Hepatocyte (in vitro differentiated cells): ENCODE data around the gene LY6G5C. TPM values are rescaled to one million over a fixed set of nuclear protein-coding genes. Genes with fewer than 3 reads are reported as not detected.

ENCODE experiments used
- DNase-seq: peaks from one replicate; pipeline ENCODE4 v3.0.0-alpha.2; 2016; ENCODE audit warnings: low spot score
- H2AFZ ChIP-seq: fragments of 200-600 bp; sonication (generic); 2 replicates; pipeline ENCODE4 v1.6.0; 2016; ENCODE audit warnings: antibody characterized with exemption, mild to moderate bottlenecking
- H3K27ac ChIP-seq: fragments of 200-600 bp; sonication (generic); 2 replicates; pipeline ENCODE4 v1.5.1; 2016; ENCODE audit warnings: mild to moderate bottlenecking
- H3K27me3 ChIP-seq: fragments of 200-600 bp; sonication (generic); 2 replicates; pipeline ENCODE4 v1.6.1; 2016
- H3K36me3 ChIP-seq: fragments of 200-600 bp; sonication (generic); replicated peaks from 2 replicates; pipeline ENCODE4 v1.5.1; 2016; ENCODE audit warnings: low read depth; ENCODE audit not compliant: insufficient read depth
- H3K4me1 ChIP-seq: fragments of 200-600 bp; sonication (generic); 2 replicates; pipeline ENCODE4 v1.5.1; 2016; ENCODE audit warnings: mild to moderate bottlenecking, moderate library complexity; ENCODE audit not compliant: insufficient read depth
- H3K4me2 ChIP-seq: fragments of 200-600 bp; sonication (generic); 2 replicates; pipeline ENCODE4 v1.6.0; 2016
- H3K4me3 ChIP-seq: fragments of 200-600 bp; sonication (generic); 2 replicates; pipeline ENCODE4 v1.5.1; 2016; ENCODE audit warnings: mild to moderate bottlenecking
- H3K79me2 ChIP-seq: fragments of 200-600 bp; sonication (generic); 2 replicates; pipeline ENCODE4 v1.6.0; 2017; ENCODE audit warnings: mild to moderate bottlenecking
- H3K9me2 ChIP-seq: fragments of 200-600 bp; sonication (generic); replicated peaks from 2 replicates; pipeline ENCODE4 v1.6.0; 2017; ENCODE audit warnings: mild to moderate bottlenecking; ENCODE audit not compliant: insufficient read depth
- H3K9me3 ChIP-seq: fragments of 200-600 bp; sonication (generic); 2 replicates; pipeline ENCODE4 v1.5.1; 2016; ENCODE audit warnings: low read depth, mild to moderate bottlenecking
- H4K20me1 ChIP-seq: fragments of 200-600 bp; sonication (generic); 2 replicates; pipeline ENCODE4 v1.6.0; 2016; ENCODE audit warnings: mild to moderate bottlenecking; ENCODE audit not compliant: insufficient read depth, poor library complexity, severe bottlenecking
- CTCF ChIP-seq: fragments of 200-600 bp; sonication (generic); IDR thresholded peaks from 2 replicates; pipeline ENCODE4 v1.5.1; 2016; ENCODE audit warnings: antibody characterized with exemption, mild to moderate bottlenecking; ENCODE audit not compliant: poor library complexity
- EZH2 ChIP-seq: fragments of 200-600 bp; sonication (generic); IDR thresholded peaks from 2 replicates; pipeline ENCODE4 v1.6.1; 2016; ENCODE audit warnings: antibody characterized with exemption, mild to moderate bottlenecking, borderline replicate concordance
- EZH2phosphoT487 ChIP-seq: fragments of 200-600 bp; sonication (generic); IDR thresholded peaks from one replicate; pipeline ENCODE4 v1.6.1; 2018; ENCODE audit warnings: antibody characterized with exemption, mild to moderate bottlenecking, low read depth, moderate library complexity; ENCODE audit not compliant: unreplicated experiment, severe bottlenecking
- WGBS: methylation state at CpG from one replicate; pipeline ENCODE4 v1.1.6; 2016; ENCODE audit warnings: low lambda C conversion rate; ENCODE audit errors: missing lambda C conversion rate; 5-methylcytosine and 5-hydroxymethylcytosine counted together
- polyA plus RNA-seq: library from polyadenylated mRNA; unstranded; fragments of >200 nt; fragmentation: Nextera tagmentation; extraction: Ambion mirVana; gene quantifications from 2 replicates; pipeline ENCODE4 v1.2.1, GENCODE V29; 2016
- total RNA-seq: library from RNA; depleted of rRNA; stranded (reverse); fragments of >200 nt; gene quantifications from 2 replicates; pipeline ENCODE4 v1.2.3, GENCODE V29; 2014

The LY6G5C gene
- total and polyA plus RNA-seq, 2 experiments from 2014 or later: 0.63 TPM; not detected in 1

- H3K4me3 ChIP-seq: no peak overlapping the region
- H3K4me2 ChIP-seq: no peak overlapping the region
- peaks cover 9% of the 10 kb centered on the region for H4K20me1 ChIP-seq
- WGBS: 92% methylated on average over 12 of the region's 16 CpGs
- H2AFZ ChIP-seq: no peak overlapping the region
- H3K36me3 ChIP-seq: no peaks in the 10 kb centered on the region
- H3K27ac ChIP-seq: no peak overlapping the region
- TF ChIP-seq EZH2 (no peak), CTCF (no peak), EZH2phosphoT487 (no peak)
- DNase-seq: no peak
- no peaks in the 10 kb centered on the region for H3K9me2 ChIP-seq
- H3K79me2 ChIP-seq: peaks cover 13% of the 10 kb centered on the region
- H3K9me3 ChIP-seq: no peaks in the 10 kb centered on the region
- no peaks in the 10 kb centered on the region for H3K4me1 ChIP-seq
- H3K27me3 ChIP-seq: no peaks in the 10 kb centered on the region
These were observed 49.7 kb downstream of the LY6G5C start for GRCh38 chr6:31631209-31631608.

GRCh38 chr6:31630177-31630934, 50.5 kb downstream of the LY6G5C start:
- peaks cover 22% of the 10 kb centered on the region for H3K79me2 ChIP-seq
- H3K27ac ChIP-seq: no peak overlapping the region
- H3K4me1 ChIP-seq: no peaks in the 10 kb centered on the region
- no peak overlapping the region for H3K4me3 ChIP-seq
- H3K27me3 ChIP-seq: no peaks in the 10 kb centered on the region
- DNase-seq: no peak
- no peak overlapping the region for H2AFZ ChIP-seq
- TF ChIP-seq EZH2phosphoT487: no peak
- TF ChIP-seq EZH2: no peak
- no peak for TF ChIP-seq CTCF
- H3K4me2 ChIP-seq: no peak overlapping the region
- H4K20me1 ChIP-seq: peaks cover 9% of the 10 kb centered on the region
- H3K9me3 ChIP-seq: no peaks in the 10 kb centered on the region
- H3K9me2 ChIP-seq: no peaks in the 10 kb centered on the region
- WGBS: 96% methylated on average over 25 of the region's 25 CpGs
- no peaks in the 10 kb centered on the region for H3K36me3 ChIP-seq

GRCh38 chr6:31629014-31629413, 51.9 kb downstream of the LY6G5C start:
- Histone ChIP-seq H3K9me2 (no peaks in the 10 kb centered on the region), H4K20me1 (peaks cover 13% of the 10 kb centered on the region), H3K4me3 (no peak overlapping the region), H3K79me2 (peaks cover 32% of the 10 kb centered on the region), H3K27me3 (no peaks in the 10 kb centered on the region), H3K36me3 (no peaks in the 10 kb centered on the region), H3K4me1 (no peaks in the 10 kb centered on the region), H3K27ac (no peak overlapping the region), H2AFZ (no peak overlapping the region), H3K9me3 (no peaks in the 10 kb centered on the region), H3K4me2 (no peak overlapping the region)
- 97% methylated on average over 7 of the region's 7 CpGs for WGBS
- DNase-seq: no peak
- no peak for TF ChIP-seq EZH2
- TF ChIP-seq EZH2phosphoT487: no peak

DNA sequence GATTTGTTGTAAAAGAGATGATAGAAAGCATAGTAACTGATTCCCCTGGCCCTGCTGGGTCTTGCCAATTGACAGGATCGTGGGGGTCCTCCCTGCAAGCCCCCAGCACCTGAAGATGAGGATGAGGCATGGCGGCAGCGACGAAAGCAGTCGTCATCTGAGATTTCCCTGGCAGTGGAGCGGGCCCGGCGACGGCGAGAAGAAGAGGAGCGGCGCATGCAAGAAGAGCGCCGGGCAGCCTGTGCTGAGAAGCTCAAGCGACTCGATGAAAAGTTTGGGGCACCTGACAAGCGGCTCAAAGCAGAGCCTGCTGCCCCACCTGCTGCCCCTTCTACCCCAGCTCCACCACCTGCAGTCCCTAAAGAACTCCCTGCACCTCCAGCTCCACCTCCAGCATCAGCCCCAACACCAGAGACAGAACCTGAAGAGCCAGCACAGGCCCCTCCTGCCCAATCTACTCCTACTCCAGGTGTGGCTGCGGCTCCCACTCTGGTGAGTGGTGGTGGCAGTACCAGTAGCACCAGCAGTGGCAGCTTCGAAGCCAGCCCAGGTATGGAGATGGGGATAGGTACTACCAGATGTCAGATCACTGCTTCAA, 53.1 kb downstream of the LY6G5C start:
- WGBS: 99% methylated on average over 18 of the region's 19 CpGs
- H3K27ac ChIP-seq: no peak overlapping the region
- peaks cover 42% of the 10 kb centered on the region for H3K79me2 ChIP-seq
- no peaks in the 10 kb centered on the region for H3K27me3 ChIP-seq
- H3K36me3 ChIP-seq: no peaks in the 10 kb centered on the region
- TF ChIP-seq CTCF (no peak), EZH2 (no peak), EZH2phosphoT487 (no peak)
- DNase-seq: no peak
- H4K20me1 ChIP-seq: peaks cover 18% of the 10 kb centered on the region
- no peak overlapping the region for H3K4me3 ChIP-seq
- no peaks in the 10 kb centered on the region for H3K9me3 ChIP-seq
- H3K4me2 ChIP-seq: no peak overlapping the region
- H3K9me2 ChIP-seq: no peaks in the 10 kb centered on the region
- peaks cover under 1% of the 10 kb centered on the region for H3K4me1 ChIP-seq
- H2AFZ ChIP-seq: no peak overlapping the region
